LoVo (cell line): ENCODE measurements around the gene HEPACAM2.

Experiments used
- DNase-seq: peaks from one replicate; pipeline ENCODE4 v3.0.0-alpha.2; 2016; ENCODE audit warnings: low spot score

Gene HEPACAM2

GRCh38 chr7:93147363-93147762 lies 78.9 kb downstream of the HEPACAM2 start:
- peak; percentile 45 for DNase-seq

DNA sequence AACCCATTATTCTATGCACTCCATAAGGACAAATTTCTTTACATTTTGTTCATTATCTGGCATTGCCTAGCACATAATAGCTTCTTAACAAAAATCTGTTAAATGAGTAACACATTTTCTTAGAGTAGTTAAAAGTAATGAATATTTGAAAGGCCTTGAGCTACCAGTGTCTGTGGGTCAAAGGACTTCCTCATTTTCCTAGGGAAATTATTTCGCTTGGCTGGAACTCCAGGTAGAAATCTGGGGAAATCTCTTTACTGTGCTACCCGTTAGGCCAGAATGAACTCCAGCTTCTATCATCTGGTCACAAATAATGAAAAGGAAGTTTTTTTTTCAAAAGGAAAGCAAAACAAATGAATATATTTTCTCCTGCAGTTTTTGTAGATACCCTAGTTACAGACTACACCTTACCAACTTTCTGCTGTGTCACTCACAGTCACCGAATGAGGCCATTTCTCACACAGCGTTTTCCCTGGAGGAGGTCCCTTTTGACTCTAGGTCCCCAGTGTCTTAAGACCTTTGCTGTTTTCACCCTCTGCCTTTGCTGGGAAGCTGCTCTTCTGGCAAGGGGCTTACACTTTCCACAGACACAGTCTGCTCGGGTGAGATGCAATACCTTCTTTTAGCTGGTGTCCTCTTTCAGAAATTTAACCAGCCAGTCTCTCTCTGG lies 79.7 kb downstream of the HEPACAM2 start:
- no peak for DNase-seq

- no peak for DNase-seq
Observed at GRCh38 chr7:93146036-93146435, 80.2 kb downstream of the HEPACAM2 start.

GRCh38 chr7:93145354-93145753 lies 80.9 kb downstream of the HEPACAM2 start:
- no peak for DNase-seq

GRCh38 chr7:93142127-93142526 lies 84.1 kb downstream of the HEPACAM2 start:
- DNase-seq: no peak

DNA sequence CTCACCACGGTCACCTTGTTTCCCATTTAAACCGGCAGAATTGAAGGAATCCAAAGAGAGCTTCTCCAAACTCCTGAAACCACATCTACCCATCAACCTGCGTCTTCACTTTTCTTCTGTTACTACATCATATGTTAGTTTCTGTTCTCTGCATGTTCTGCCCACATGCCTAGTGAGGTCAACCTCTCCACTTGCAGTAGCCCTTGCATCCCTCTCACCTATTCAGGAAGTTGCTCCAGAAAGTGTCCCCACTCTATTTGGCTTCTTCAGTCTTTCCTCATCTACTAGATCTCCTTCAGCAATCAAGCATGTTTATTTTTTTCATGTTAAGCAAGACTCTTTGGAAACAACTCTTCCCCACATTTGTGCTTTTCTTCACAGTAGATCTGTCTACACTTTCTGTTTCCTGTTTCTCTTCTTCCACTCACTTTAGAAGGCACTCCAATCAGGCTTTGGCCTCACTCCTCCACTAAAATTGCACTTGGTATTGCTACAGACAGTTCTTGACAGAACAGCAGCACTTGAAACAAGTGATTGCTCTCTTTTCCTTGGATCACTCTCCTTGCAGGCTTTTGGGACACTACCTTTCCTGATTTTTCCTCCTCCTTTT lies 85.6 kb downstream of the HEPACAM2 start:
- DNase-seq: no peak

DNA sequence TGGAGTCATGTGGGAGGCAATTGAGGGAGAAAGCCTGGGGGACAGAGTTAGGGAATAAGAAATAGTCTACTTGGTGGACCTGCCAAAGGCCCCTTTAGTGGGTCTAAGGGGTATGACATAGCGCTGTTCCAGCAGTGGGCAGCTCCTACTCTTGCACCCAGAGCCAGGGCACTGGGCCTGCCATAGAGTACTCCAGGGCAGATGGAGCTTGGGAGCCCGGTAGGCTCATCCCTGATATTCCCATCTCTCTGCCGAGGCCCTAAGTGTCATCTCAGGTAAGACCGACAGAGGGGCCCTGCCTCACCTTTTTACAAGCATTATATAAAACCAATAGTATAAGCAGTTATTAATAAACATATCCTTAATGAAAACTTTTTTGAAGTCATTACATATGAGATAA lies 87.7 kb downstream of the HEPACAM2 start:
- no peak for DNase-seq
